SKM-1 treated with dmso at 0.1 percent for 144 hours (cell line): ENCODE results near the gene RAB11B.
"Not testable (repeated sequence)": the region's sequence is repeated elsewhere in the genome, so short reads cannot be mapped to it uniquely, and the experiment has no call there.

Source experiments
- DNase-seq: peaks from one replicate; lab custom pipeline; 2025; ENCODE audit not compliant: unreplicated experiment; lab: John Stamatoyannopoulos, UW

Gene RAB11B

GRCh38 chr19:8425331-8425730 lies 35.2 kb downstream of the RAB11B start:
- not testable (repeated sequence) for DNase-seq

GRCh38 chr19:8426283-8426682 lies 36.1 kb downstream of the RAB11B start:
- no peak for DNase-seq

GRCh38 chr19:8429044-8429443 lies 38.9 kb downstream of the RAB11B start:
- DNase-seq = no peak

- no peak for DNase-seq
Observed at GRCh38 chr19:8429826-8430225, 39.7 kb downstream of the RAB11B start.

GRCh38 chr19:8430650-8431049 lies 40.5 kb downstream of the RAB11B start:
- no peak for DNase-seq

- no peak for DNase-seq
Observed at GRCh38 chr19:8438236-8438635, 48.1 kb downstream of the RAB11B start.

GRCh38 chr19:8441725-8442544 lies 51.8 kb downstream of the RAB11B start:
- no peak for DNase-seq

- not testable (repeated sequence) for DNase-seq
Observed at GRCh38 chr19:8444140-8444676, 54.0 kb downstream of the RAB11B start.

GRCh38 chr19:8444677-8445487 lies 54.7 kb downstream of the RAB11B start, which contains the start of gene HNRNPM:
TSS of gene HNRNPM (plus strand) at chr19:8444975. CDS start at chr19:8444999, 24 bp downstream.
- DNase-seq = peak; percentile 96

GRCh38 chr19:8445488-8446001 lies 55.4 kb downstream of the RAB11B start:
- no peak for DNase-seq

GRCh38 chr19:8446061-8446709 lies 56.0 kb downstream of the RAB11B start:
- no peak for DNase-seq

- DNase-seq = no peak
Observed at GRCh38 chr19:8449830-8450229, 59.7 kb downstream of the RAB11B start.

- no peak for DNase-seq
Observed at GRCh38 chr19:8451377-8451776, 61.2 kb downstream of the RAB11B start.

- no peak for DNase-seq
Observed at GRCh38 chr19:8451885-8452284, 61.7 kb downstream of the RAB11B start.

GRCh38 chr19:8452446-8453123 lies 62.4 kb downstream of the RAB11B start:
- no peak for DNase-seq

GRCh38 chr19:8453616-8454015 lies 63.5 kb downstream of the RAB11B start:
- no peak for DNase-seq
